ENCODE results near the gene TMTC2. TPM values are rescaled to one million over a fixed set of nuclear protein-coding genes. Genes with fewer than 3 reads are reported as not detected.
A peak's percentile ranks its signal among the peaks of the same experiment; 100 is the strongest.

The TMTC2 gene
- total and polyA plus RNA-seq, 2 donors: 3.0 to 5.1 TPM

- Histone ChIP-seq H3K4me3 (ENCODE audit: low read length in 2 of 2) (no peak overlapping the region), H3K36me3 (ENCODE audit: control insufficient read depth in 2 of 2, insufficient read depth in 2 of 2, low read length in 1 of 2) (no peaks in the 10 kb centered on the region), H3K9me3 (ENCODE audit: control insufficient read depth in 2 of 2, insufficient read depth in 1 of 2, low read length in 1 of 2) (no peaks in the 10 kb centered on the region), H3K4me1 (ENCODE audit: control insufficient read depth in 2 of 2, insufficient read depth in 2 of 2, low read length in 2 of 2) (no peaks in the 10 kb centered on the region), H3K27me3 (ENCODE audit: control insufficient read depth in 2 of 2, insufficient read depth in 1 of 2, low read length in 1 of 2) (no peaks in the 10 kb centered on the region), H3K27ac (ENCODE audit: low read depth in 1 of 2, low read length in 1 of 2) (peak overlapping the region in 1 of 2 donors; percentile 27)
- DNase-seq (ENCODE audit: low read depth in 6 of 9, low spot score in 9 of 9): no peak
- 0% methylated on average over 1 of the region's 1 CpG for WGBS
These were observed 330.3 kb downstream of the TMTC2 start for GRCh38 chr12:83016991-83017390.

GRCh38 chr12:83018088-83018487 is 331.4 kb downstream of the TMTC2 start:
- H3K9me3 ChIP-seq (ENCODE audit: control insufficient read depth in 2 of 2, insufficient read depth in 1 of 2, low read length in 1 of 2): no peaks in the 10 kb centered on the region
- H3K27ac ChIP-seq (ENCODE audit: low read depth in 1 of 2, low read length in 1 of 2): no peak overlapping the region
- no peaks in the 10 kb centered on the region for H3K4me1 ChIP-seq (ENCODE audit: control insufficient read depth in 2 of 2, insufficient read depth in 2 of 2, low read length in 2 of 2)
- no peak overlapping the region for H3K4me3 ChIP-seq (ENCODE audit: low read length in 2 of 2)
- H3K27me3 ChIP-seq (ENCODE audit: control insufficient read depth in 2 of 2, insufficient read depth in 1 of 2, low read length in 1 of 2): no peaks in the 10 kb centered on the region
- no peaks in the 10 kb centered on the region for H3K36me3 ChIP-seq (ENCODE audit: control insufficient read depth in 2 of 2, insufficient read depth in 2 of 2, low read length in 1 of 2)
- 95% methylated on average over 4 of the region's 4 CpGs for WGBS
- DNase-seq (ENCODE audit: low read depth in 6 of 9, low spot score in 9 of 9): no peak

GRCh38 chr12:83027021-83027723 is 340.5 kb downstream of the TMTC2 start:
- no peak for DNase-seq (ENCODE audit: low read depth in 6 of 9, low spot score in 9 of 9)
- WGBS: 83% methylated on average over 7 of the region's 7 CpGs
- H3K4me1 ChIP-seq (ENCODE audit: control insufficient read depth in 2 of 2, insufficient read depth in 2 of 2, low read length in 2 of 2): no peaks in the 10 kb centered on the region
- H3K36me3 ChIP-seq (ENCODE audit: control insufficient read depth in 2 of 2, insufficient read depth in 2 of 2, low read length in 1 of 2): no peaks in the 10 kb centered on the region
- no peak overlapping the region for H3K4me3 ChIP-seq (ENCODE audit: low read length in 2 of 2)
- peaks cover 0 to 4% of the 10 kb centered on the region in 2 donors for H3K9me3 ChIP-seq (ENCODE audit: control insufficient read depth in 2 of 2, insufficient read depth in 1 of 2, low read length in 1 of 2)
- no peaks in the 10 kb centered on the region for H3K27me3 ChIP-seq (ENCODE audit: control insufficient read depth in 2 of 2, insufficient read depth in 1 of 2, low read length in 1 of 2)
- H3K27ac ChIP-seq (ENCODE audit: low read depth in 1 of 2, low read length in 1 of 2): no peak overlapping the region

- Histone ChIP-seq H3K9me3 (ENCODE audit: control insufficient read depth in 2 of 2, insufficient read depth in 1 of 2, low read length in 1 of 2) (no peaks in the 10 kb centered on the region), H3K36me3 (ENCODE audit: control insufficient read depth in 2 of 2, insufficient read depth in 2 of 2, low read length in 1 of 2) (no peaks in the 10 kb centered on the region), H3K4me3 (ENCODE audit: low read length in 2 of 2) (no peak overlapping the region), H3K4me1 (ENCODE audit: control insufficient read depth in 2 of 2, insufficient read depth in 2 of 2, low read length in 2 of 2) (no peaks in the 10 kb centered on the region), H3K27ac (ENCODE audit: low read depth in 1 of 2, low read length in 1 of 2) (no peak overlapping the region), H3K27me3 (ENCODE audit: control insufficient read depth in 2 of 2, insufficient read depth in 1 of 2, low read length in 1 of 2) (no peaks in the 10 kb centered on the region)
- no peak for DNase-seq (ENCODE audit: low read depth in 6 of 9, low spot score in 9 of 9)
- 63% methylated on average over 2 of the region's 2 CpGs for WGBS
These were observed 344.5 kb downstream of the TMTC2 start for GRCh38 chr12:83031196-83031595.

GRCh38 chr12:83036847-83037246 is 350.1 kb downstream of the TMTC2 start:
- Histone ChIP-seq H3K4me3 (ENCODE audit: low read length in 2 of 2) (no peak overlapping the region), H3K27ac (ENCODE audit: low read depth in 1 of 2, low read length in 1 of 2) (no peak overlapping the region), H3K4me1 (ENCODE audit: control insufficient read depth in 2 of 2, insufficient read depth in 2 of 2, low read length in 2 of 2) (no peaks in the 10 kb centered on the region), H3K27me3 (ENCODE audit: control insufficient read depth in 2 of 2, insufficient read depth in 1 of 2, low read length in 1 of 2) (no peaks in the 10 kb centered on the region), H3K36me3 (ENCODE audit: control insufficient read depth in 2 of 2, insufficient read depth in 2 of 2, low read length in 1 of 2) (no peaks in the 10 kb centered on the region), H3K9me3 (ENCODE audit: control insufficient read depth in 2 of 2, insufficient read depth in 1 of 2, low read length in 1 of 2) (no peaks in the 10 kb centered on the region)
- WGBS: 82% methylated on average over 1 of the region's 1 CpG
- DNase-seq (ENCODE audit: low read depth in 6 of 9, low spot score in 9 of 9): no peak

GRCh38 chr12:83039413-83039812 is 352.7 kb downstream of the TMTC2 start:
- H3K27me3 ChIP-seq (ENCODE audit: control insufficient read depth in 2 of 2, insufficient read depth in 1 of 2, low read length in 1 of 2): no peaks in the 10 kb centered on the region
- WGBS: 92% methylated on average over 2 of the region's 2 CpGs
- H3K4me3 ChIP-seq (ENCODE audit: low read length in 2 of 2): no peak overlapping the region
- no peak overlapping the region for H3K27ac ChIP-seq (ENCODE audit: low read depth in 1 of 2, low read length in 1 of 2)
- H3K9me3 ChIP-seq (ENCODE audit: control insufficient read depth in 2 of 2, insufficient read depth in 1 of 2, low read length in 1 of 2): no peaks in the 10 kb centered on the region
- no peaks in the 10 kb centered on the region for H3K4me1 ChIP-seq (ENCODE audit: control insufficient read depth in 2 of 2, insufficient read depth in 2 of 2, low read length in 2 of 2)
- no peaks in the 10 kb centered on the region for H3K36me3 ChIP-seq (ENCODE audit: control insufficient read depth in 2 of 2, insufficient read depth in 2 of 2, low read length in 1 of 2)
- DNase-seq (ENCODE audit: low read depth in 6 of 9, low spot score in 9 of 9): no peak

- H3K4me3 ChIP-seq (ENCODE audit: low read length in 2 of 2): no peak overlapping the region
- H3K4me1 ChIP-seq (ENCODE audit: control insufficient read depth in 2 of 2, insufficient read depth in 2 of 2, low read length in 2 of 2): no peaks in the 10 kb centered on the region
- no peaks in the 10 kb centered on the region for H3K9me3 ChIP-seq (ENCODE audit: control insufficient read depth in 2 of 2, insufficient read depth in 1 of 2, low read length in 1 of 2)
- no peaks in the 10 kb centered on the region for H3K27me3 ChIP-seq (ENCODE audit: control insufficient read depth in 2 of 2, insufficient read depth in 1 of 2, low read length in 1 of 2)
- no peak for DNase-seq (ENCODE audit: low read depth in 6 of 9, low spot score in 9 of 9)
- H3K36me3 ChIP-seq (ENCODE audit: control insufficient read depth in 2 of 2, insufficient read depth in 2 of 2, low read length in 1 of 2): no peaks in the 10 kb centered on the region
- WGBS: 93% methylated on average over 4 of the region's 4 CpGs
- no peak overlapping the region for H3K27ac ChIP-seq (ENCODE audit: low read depth in 1 of 2, low read length in 1 of 2)
These were observed 353.6 kb downstream of the TMTC2 start for GRCh38 chr12:83040339-83040738.

- no peaks in the 10 kb centered on the region for H3K4me1 ChIP-seq (ENCODE audit: control insufficient read depth in 2 of 2, insufficient read depth in 2 of 2, low read length in 2 of 2)
- no peaks in the 10 kb centered on the region for H3K9me3 ChIP-seq (ENCODE audit: control insufficient read depth in 2 of 2, insufficient read depth in 1 of 2, low read length in 1 of 2)
- no peaks in the 10 kb centered on the region for H3K36me3 ChIP-seq (ENCODE audit: control insufficient read depth in 2 of 2, insufficient read depth in 2 of 2, low read length in 1 of 2)
- no peak for DNase-seq (ENCODE audit: low read depth in 6 of 9, low spot score in 9 of 9)
- no peak overlapping the region for H3K27ac ChIP-seq (ENCODE audit: low read depth in 1 of 2, low read length in 1 of 2)
- H3K4me3 ChIP-seq (ENCODE audit: low read length in 2 of 2): no peak overlapping the region
- H3K27me3 ChIP-seq (ENCODE audit: control insufficient read depth in 2 of 2, insufficient read depth in 1 of 2, low read length in 1 of 2): no peaks in the 10 kb centered on the region
- 90% methylated on average over 2 of the region's 2 CpGs for WGBS
These were observed 354.3 kb downstream of the TMTC2 start for GRCh38 chr12:83040991-83041390.

GRCh38 chr12:83042441-83043200 is 355.9 kb downstream of the TMTC2 start:
- Histone ChIP-seq H3K36me3 (ENCODE audit: control insufficient read depth in 2 of 2, insufficient read depth in 2 of 2, low read length in 1 of 2) (no peaks in the 10 kb centered on the region), H3K27me3 (ENCODE audit: control insufficient read depth in 2 of 2, insufficient read depth in 1 of 2, low read length in 1 of 2) (no peaks in the 10 kb centered on the region), H3K9me3 (ENCODE audit: control insufficient read depth in 2 of 2, insufficient read depth in 1 of 2, low read length in 1 of 2) (no peaks in the 10 kb centered on the region), H3K27ac (ENCODE audit: low read depth in 1 of 2, low read length in 1 of 2) (no peak overlapping the region), H3K4me1 (ENCODE audit: control insufficient read depth in 2 of 2, insufficient read depth in 2 of 2, low read length in 2 of 2) (no peaks in the 10 kb centered on the region), H3K4me3 (ENCODE audit: low read length in 2 of 2) (no peak overlapping the region)
- no peak for DNase-seq (ENCODE audit: low read depth in 6 of 9, low spot score in 9 of 9)
- WGBS: 82% methylated on average over 9 of the region's 9 CpGs

Data from thymus (tissue), 11 donors.